Ramos (cell line): ENCODE data around the gene NAA15.
"Not testable (repeated sequence)": the region's sequence is repeated elsewhere in the genome, so short reads cannot be mapped to it uniquely, and the experiment has no call there.

Experiments
- in situ Hi-C: fragments of 300-500 bp; cut with MboI; formaldehyde crosslinking; loops from one replicate; pipeline ENCODE4 v1.14.3; 2022; ENCODE audit warnings: low sequenced_read_pairs; ENCODE audit not compliant: unreplicated experiment

The NAA15 gene

GRCh38 chr4:139301113-139301820, at the start of gene NAA15:
Gene NAA15 (plus strand): TSS chr4:139301505. CDS start chr4:139301778, 273 bp downstream.
- in situ Hi-C loops = no loop called here

- in situ Hi-C loops = no loop called here
Observed at GRCh38 chr4:139253046-139253445, 48.3 kb upstream of the NAA15 start.

GRCh38 chr4:139253713-139254112, 47.6 kb upstream of the NAA15 start:
- in situ Hi-C loops = no loop called here

- in situ Hi-C loops = not testable (repeated sequence)
Observed at GRCh38 chr4:139255581-139255980, 45.7 kb upstream of the NAA15 start.

- in situ Hi-C loops = no loop called here
Observed at GRCh38 chr4:139256349-139256748, 45.0 kb upstream of the NAA15 start.

- in situ Hi-C loops = no loop called here
Observed at GRCh38 chr4:139265654-139266053, 35.7 kb upstream of the NAA15 start.

GRCh38 chr4:139266208-139266582, 35.1 kb upstream of the NAA15 start:
- in situ Hi-C loops = no loop called here

- in situ Hi-C loops = no loop called here
Observed at GRCh38 chr4:139266583-139267257, 34.6 kb upstream of the NAA15 start.

GRCh38 chr4:139267301-139267700, 34.0 kb upstream of the NAA15 start:
- in situ Hi-C loops = no loop called here

- in situ Hi-C loops = no loop called here
Observed at GRCh38 chr4:139273835-139274234, 27.5 kb upstream of the NAA15 start.

GRCh38 chr4:139274790-139275189, 26.5 kb upstream of the NAA15 start:
- in situ Hi-C loops = no loop called here

GRCh38 chr4:139275281-139275735, 26.0 kb upstream of the NAA15 start:
- in situ Hi-C loops = no loop called here

GRCh38 chr4:139278485-139278884, 22.8 kb upstream of the NAA15 start:
- in situ Hi-C loops = no loop called here

GRCh38 chr4:139278912-139279759, 22.2 kb upstream of the NAA15 start:
- in situ Hi-C loops = no loop called here

GRCh38 chr4:139279760-139280620, 21.3 kb upstream of the NAA15 start, which contains the start of gene MGARP:
Gene MGARP (minus strand): TSS chr4:139280225. CDS start chr4:139280158, 67 bp downstream.
- in situ Hi-C loops = no loop called here

GRCh38 chr4:139282065-139282720, 19.1 kb upstream of the NAA15 start:
- in situ Hi-C loops = no loop called here

GRCh38 chr4:139282721-139283075, 18.6 kb upstream of the NAA15 start:
- in situ Hi-C loops = no loop called here

GRCh38 chr4:139286186-139286698, 15.1 kb upstream of the NAA15 start:
- in situ Hi-C loops = no loop called here
